ENCODE data around the gene PCGF2. TPM values are rescaled to one million over a fixed set of nuclear protein-coding genes. Genes with fewer than 3 reads are reported as not detected.

PCGF2 gene
- total and polyA plus RNA-seq, 10 of the 15 experiments (the other 5 are each of a cell fraction or from before 2014, with no cell fraction given) = 2.7 to 35.6 (median 7.2) TPM

DNA sequence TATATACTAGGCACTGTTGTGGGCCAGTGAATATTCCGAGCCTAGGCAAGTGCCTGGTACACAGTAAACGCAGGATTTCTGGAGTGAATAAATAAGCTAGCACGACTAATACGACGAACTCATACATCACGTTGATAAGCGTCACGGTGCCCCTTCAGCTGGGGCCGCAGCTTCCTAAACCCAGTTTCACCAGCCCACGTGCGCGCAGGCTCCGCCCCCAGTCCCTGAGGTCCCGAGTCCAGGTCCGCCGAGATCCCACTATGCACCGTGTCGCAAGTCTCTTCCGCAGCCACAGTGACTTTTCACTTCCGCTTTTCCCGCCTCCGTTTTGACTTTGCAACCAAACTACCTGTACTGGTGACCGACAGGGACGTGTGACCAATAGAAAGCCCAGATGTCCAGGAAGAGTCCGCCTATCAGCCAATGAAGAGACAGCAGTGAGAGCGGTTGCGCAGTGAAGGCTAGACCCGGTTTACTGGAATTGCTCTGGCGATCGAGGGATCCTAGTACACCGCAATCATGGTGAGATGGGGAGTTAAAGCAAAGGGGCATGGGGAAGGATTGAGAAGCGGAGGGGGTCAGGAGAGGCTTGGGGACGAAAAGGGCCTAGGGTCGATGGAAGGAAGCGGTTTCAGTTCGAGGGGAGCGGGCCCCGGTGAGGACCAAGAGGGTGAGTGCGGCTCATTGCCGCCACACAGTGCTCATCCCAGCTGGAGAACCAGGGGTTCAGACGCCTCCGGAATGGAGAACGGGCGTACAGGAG is 4.4 kb upstream of the PCGF2 start, which contains the start of gene PSMB3 (continued):
- peak; percentile 66 for TF ChIP-seq PML (IDR thresholded peaks at IDR 0.05; ENCODE audit: low read length)
- TF ChIP-seq RELB (IDR thresholded peaks at IDR 0.05; ENCODE audit: low read depth) = peak; percentile 80; the same call in 1 of the 2 replicates
- no peak; the same call in 1 of the 2 replicates for TF ChIP-seq SREBF1 (IDR thresholded peaks at IDR 0.05; ENCODE audit: low read length)
- TF ChIP-seq NR2C1 (IDR thresholded peaks at IDR 0.05) = peak; percentile 81
- peak; percentile 51 for TF ChIP-seq MEF2B (IDR thresholded peaks at IDR 0.05; ENCODE audit: partially characterized antibody, poor library complexity, severe bottlenecking)
- TF ChIP-seq BRCA1 (IDR thresholded peaks at IDR 0.05; ENCODE audit: low read depth, low read length) = no peak
- 0 out of 2 replicates have a peak, but pooled peaks have one; percentile 31 for TF ChIP-seq STAT1 (conservative IDR thresholded peaks at IDR 0.05)
- TF ChIP-seq RAD21 (IDR thresholded peaks at IDR 0.05; ENCODE audit: insufficient read depth, low read depth, low read length) = no peak
- no peak for TF ChIP-seq NFIC (IDR thresholded peaks at IDR 0.05; ENCODE audit: low read depth, low read length)
- TF ChIP-seq BCL11A (IDR thresholded peaks at IDR 0.05; ENCODE audit: low read depth, low read length) = no peak; the same call in 1 of the 2 replicates
- no peak for TF ChIP-seq ATF2 (IDR thresholded peaks at IDR 0.05; ENCODE audit: low read length)
- no peak for TF ChIP-seq NR2F1 (conservative IDR thresholded peaks at IDR 0.05)
- TF ChIP-seq, protein P1, sequence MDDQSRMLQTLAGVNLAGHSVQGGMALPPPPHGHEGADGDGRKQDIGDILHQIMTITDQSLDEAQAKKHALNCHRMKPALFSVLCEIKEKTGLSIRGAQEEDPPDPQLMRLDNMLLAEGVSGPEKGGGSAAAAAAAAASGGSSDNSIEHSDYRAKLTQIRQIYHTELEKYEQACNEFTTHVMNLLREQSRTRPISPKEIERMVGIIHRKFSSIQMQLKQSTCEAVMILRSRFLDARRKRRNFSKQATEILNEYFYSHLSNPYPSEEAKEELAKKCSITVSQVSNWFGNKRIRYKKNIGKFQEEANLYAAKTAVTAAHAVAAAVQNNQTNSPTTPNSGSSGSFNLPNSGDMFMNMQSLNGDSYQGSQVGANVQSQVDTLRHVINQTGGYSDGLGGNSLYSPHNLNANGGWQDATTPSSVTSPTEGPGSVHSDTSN (IDR thresholded peaks at IDR 0.05; ENCODE audit: insufficient replicate concordance, low read depth, low read length) = peak; percentile 99
- TF ChIP-seq, protein P2, sequence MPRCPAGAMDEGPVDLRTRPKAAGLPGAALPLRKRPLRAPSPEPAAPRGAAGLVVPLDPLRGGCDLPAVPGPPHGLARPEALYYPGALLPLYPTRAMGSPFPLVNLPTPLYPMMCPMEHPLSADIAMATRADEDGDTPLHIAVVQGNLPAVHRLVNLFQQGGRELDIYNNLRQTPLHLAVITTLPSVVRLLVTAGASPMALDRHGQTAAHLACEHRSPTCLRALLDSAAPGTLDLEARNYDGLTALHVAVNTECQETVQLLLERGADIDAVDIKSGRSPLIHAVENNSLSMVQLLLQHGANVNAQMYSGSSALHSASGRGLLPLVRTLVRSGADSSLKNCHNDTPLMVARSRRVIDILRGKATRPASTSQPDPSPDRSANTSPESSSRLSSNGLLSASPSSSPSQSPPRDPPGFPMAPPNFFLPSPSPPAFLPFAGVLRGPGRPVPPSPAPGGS (IDR thresholded peaks at IDR 0.05; ENCODE audit: borderline replicate concordance, insufficient read depth, low read depth, low read length, poor library complexity, severe bottlenecking) = no peak
- TF ChIP-seq HDAC2 (IDR thresholded peaks at IDR 0.05) = no peak
- no peak for TF ChIP-seq ZNF24 (IDR thresholded peaks at IDR 0.05)
- TF ChIP-seq TCF3 (IDR thresholded peaks at IDR 0.05; ENCODE audit: borderline replicate concordance, insufficient read depth, low read depth, low read length) = peak; percentile 43; the same call in 1 of the 2 replicates
- peak; percentile 31; the same call in 1 of the 2 replicates for TF ChIP-seq ZBED1 (IDR thresholded peaks at IDR 0.05; ENCODE audit: borderline replicate concordance)
- TF ChIP-seq, protein P3, sequence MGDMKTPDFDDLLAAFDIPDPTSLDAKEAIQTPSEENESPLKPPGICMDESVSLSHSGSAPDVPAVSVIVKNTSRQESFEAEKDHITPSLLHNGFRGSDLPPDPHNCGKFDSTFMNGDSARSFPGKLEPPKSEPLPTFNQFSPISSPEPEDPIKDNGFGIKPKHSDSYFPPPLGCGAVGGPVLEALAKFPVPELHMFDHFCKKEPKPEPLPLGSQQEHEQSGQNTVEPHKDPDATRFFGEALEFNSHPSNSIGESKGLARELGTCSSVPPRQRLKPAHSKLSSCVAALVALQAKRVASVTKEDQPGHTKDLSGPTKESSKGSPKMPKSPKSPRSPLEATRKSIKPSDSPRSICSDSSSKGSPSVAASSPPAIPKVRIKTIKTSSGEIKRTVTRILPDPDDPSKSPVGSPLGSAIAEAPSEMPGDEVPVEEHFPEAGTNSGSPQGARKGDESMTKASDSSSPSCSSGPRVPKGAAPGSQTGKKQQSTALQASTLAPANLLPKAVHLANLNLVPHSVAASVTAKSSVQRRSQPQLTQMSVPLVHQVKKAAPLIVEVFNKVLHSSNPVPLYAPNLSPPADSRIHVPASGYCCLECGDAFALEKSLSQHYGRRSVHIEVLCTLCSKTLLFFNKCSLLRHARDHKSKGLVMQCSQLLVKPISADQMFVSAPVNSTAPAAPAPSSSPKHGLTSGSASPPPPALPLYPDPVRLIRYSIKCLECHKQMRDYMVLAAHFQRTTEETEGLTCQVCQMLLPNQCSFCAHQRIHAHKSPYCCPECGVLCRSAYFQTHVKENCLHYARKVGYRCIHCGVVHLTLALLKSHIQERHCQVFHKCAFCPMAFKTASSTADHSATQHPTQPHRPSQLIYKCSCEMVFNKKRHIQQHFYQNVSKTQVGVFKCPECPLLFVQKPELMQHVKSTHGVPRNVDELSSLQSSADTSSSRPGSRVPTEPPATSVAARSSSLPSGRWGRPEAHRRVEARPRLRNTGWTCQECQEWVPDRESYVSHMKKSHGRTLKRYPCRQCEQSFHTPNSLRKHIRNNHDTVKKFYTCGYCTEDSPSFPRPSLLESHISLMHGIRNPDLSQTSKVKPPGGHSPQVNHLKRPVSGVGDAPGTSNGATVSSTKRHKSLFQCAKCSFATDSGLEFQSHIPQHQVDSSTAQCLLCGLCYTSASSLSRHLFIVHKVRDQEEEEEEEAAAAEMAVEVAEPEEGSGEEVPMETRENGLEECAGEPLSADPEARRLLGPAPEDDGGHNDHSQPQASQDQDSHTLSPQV (IDR thresholded peaks at IDR 0.05) = no peak
- no peak for TF ChIP-seq CHD1 (IDR thresholded peaks at IDR 0.05; ENCODE audit: low read depth, low read length)
- TF ChIP-seq RUNX3 (IDR thresholded peaks at IDR 0.05; ENCODE audit: low read length) = peak; percentile 67

Measured in GM12878 (cell line).